ENCODE measurements around the gene SCLY.

DNA sequence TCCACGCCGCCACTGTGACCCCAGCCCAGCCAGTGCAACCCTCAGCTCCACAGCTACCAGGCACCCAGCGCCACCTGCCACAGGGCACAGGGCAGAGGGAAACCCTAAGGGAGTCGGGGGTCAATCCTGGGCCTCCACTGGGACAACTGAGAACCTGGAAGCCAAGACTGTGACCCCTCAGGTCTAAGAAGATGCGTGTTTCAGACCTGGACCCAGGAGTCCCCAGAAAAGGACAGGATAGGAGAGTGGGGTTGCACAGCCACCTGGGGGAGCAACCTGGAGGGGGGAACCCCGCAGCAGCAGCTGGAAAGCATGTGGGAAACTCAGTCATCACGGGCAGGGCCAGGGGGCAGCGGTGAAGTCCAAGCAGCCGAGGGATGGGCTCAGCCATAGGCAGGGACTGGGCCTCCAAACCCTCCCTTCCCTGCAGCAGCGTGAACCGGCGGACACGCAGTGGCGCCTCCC, 43.5 kb downstream of the SCLY start:
- TF ChIP-seq, protein P1, sequence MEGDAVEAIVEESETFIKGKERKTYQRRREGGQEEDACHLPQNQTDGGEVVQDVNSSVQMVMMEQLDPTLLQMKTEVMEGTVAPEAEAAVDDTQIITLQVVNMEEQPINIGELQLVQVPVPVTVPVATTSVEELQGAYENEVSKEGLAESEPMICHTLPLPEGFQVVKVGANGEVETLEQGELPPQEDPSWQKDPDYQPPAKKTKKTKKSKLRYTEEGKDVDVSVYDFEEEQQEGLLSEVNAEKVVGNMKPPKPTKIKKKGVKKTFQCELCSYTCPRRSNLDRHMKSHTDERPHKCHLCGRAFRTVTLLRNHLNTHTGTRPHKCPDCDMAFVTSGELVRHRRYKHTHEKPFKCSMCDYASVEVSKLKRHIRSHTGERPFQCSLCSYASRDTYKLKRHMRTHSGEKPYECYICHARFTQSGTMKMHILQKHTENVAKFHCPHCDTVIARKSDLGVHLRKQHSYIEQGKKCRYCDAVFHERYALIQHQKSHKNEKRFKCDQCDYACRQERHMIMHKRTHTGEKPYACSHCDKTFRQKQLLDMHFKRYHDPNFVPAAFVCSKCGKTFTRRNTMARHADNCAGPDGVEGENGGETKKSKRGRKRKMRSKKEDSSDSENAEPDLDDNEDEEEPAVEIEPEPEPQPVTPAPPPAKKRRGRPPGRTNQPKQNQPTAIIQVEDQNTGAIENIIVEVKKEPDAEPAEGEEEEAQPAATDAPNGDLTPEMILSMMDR (IDR thresholded peaks at IDR 0.05 in 8 of 11, conservative IDR thresholded peaks at IDR 0.05 in 3 of 11): no peak
- no peak for TF ChIP-seq POLR2A (IDR thresholded peaks at IDR 0.05)

Measured in spleen (tissue), 7 donors.